ENCODE results near the gene YBX2. TPM values are rescaled to one million over a fixed set of nuclear protein-coding genes. Genes with fewer than 3 reads are reported as not detected.
"Not testable (repeated sequence)": the region's sequence is repeated elsewhere in the genome, so short reads cannot be mapped to it uniquely, and the experiment has no call there.

YBX2 gene
- total RNA-seq, 1 experiment from 2014 or later = 0.24 TPM

DNA sequence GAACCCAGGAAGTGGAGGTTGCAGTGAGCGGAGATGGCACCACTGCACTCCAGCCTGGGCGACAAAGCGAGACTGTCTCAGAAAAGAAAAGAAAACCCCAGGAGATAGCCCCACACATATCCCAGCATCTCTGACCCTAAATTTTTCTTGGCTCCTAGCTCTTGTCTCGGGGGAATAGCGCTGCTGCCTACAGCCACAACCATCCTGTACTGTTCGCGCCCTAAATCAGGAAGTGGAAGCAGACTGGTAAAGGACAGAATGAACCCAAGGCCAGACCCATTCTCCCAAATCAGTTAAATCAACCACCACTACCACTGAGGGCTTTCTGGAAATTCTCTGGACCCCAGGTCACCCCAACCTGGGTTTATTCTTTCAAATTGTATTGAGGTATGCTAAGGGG, 44.6 kb downstream of the YBX2 start:
- intact Hi-C loops (cut with micrococcal nuclease; ENCODE audit: unreplicated experiment) = no loop called here
- Mint-ChIP-seq H3K27ac (ENCODE audit: unreplicated experiment) (peak overlapping the region; percentile 84), H3K4me1 (ENCODE audit: low read depth, unreplicated experiment) (peaks cover 27% of the 10 kb centered on the region), H3K4me3 (ENCODE audit: low read depth, unreplicated experiment) (peak overlapping the region; percentile 73), H3K36me3 (ENCODE audit: insufficient read depth, unreplicated experiment) (peaks cover 68% of the 10 kb centered on the region), H3K9me3 (ENCODE audit: low read depth, unreplicated experiment) (no peaks in the 10 kb centered on the region), H3K27me3 (ENCODE audit: unreplicated experiment) (no peaks in the 10 kb centered on the region)
- BruUV-seq (replicated peaks) = no TSS peak
- DNase-seq = no peak
- TF ChIP-seq CTCF (IDR thresholded peaks at IDR 0.05; ENCODE audit: unreplicated experiment) = no peak
- CTCF ChIA-PET = no interaction called here

- CTCF ChIA-PET = no interaction called here
- DNase-seq = no peak
- Mint-ChIP-seq H3K27me3 (ENCODE audit: unreplicated experiment) (no peaks in the 10 kb centered on the region), H3K36me3 (ENCODE audit: insufficient read depth, unreplicated experiment) (peaks cover 62% of the 10 kb centered on the region), H3K4me1 (ENCODE audit: low read depth, unreplicated experiment) (peaks cover 27% of the 10 kb centered on the region), H3K9me3 (ENCODE audit: low read depth, unreplicated experiment) (no peaks in the 10 kb centered on the region), H3K27ac (ENCODE audit: unreplicated experiment) (peak overlapping the region; percentile 27), H3K4me3 (ENCODE audit: low read depth, unreplicated experiment) (peak overlapping the region; percentile 73)
- no TSS peak for BruUV-seq (replicated peaks)
- intact Hi-C loops (cut with micrococcal nuclease; ENCODE audit: unreplicated experiment) = no loop called here
- TF ChIP-seq CTCF (IDR thresholded peaks at IDR 0.05; ENCODE audit: unreplicated experiment) = no peak
These were observed 45.2 kb downstream of the YBX2 start for GRCh38 chr17:7249214-7249613.

GRCh38 chr17:7248796-7249195, 45.6 kb downstream of the YBX2 start:
- Mint-ChIP-seq H3K9me3 (ENCODE audit: low read depth, unreplicated experiment) (no peaks in the 10 kb centered on the region), H3K4me3 (ENCODE audit: low read depth, unreplicated experiment) (peak overlapping the region; percentile 73), H3K36me3 (ENCODE audit: insufficient read depth, unreplicated experiment) (peaks cover 57% of the 10 kb centered on the region), H3K27ac (ENCODE audit: unreplicated experiment) (peak overlapping the region; percentile 27), H3K27me3 (ENCODE audit: unreplicated experiment) (no peaks in the 10 kb centered on the region), H3K4me1 (ENCODE audit: low read depth, unreplicated experiment) (peaks cover 27% of the 10 kb centered on the region)
- DNase-seq = no peak
- CTCF ChIA-PET = no interaction called here
- BruUV-seq (replicated peaks) = no TSS peak
- no peak for TF ChIP-seq CTCF (IDR thresholded peaks at IDR 0.05; ENCODE audit: unreplicated experiment)
- intact Hi-C loops (cut with micrococcal nuclease; ENCODE audit: unreplicated experiment) = no loop called here

DNA sequence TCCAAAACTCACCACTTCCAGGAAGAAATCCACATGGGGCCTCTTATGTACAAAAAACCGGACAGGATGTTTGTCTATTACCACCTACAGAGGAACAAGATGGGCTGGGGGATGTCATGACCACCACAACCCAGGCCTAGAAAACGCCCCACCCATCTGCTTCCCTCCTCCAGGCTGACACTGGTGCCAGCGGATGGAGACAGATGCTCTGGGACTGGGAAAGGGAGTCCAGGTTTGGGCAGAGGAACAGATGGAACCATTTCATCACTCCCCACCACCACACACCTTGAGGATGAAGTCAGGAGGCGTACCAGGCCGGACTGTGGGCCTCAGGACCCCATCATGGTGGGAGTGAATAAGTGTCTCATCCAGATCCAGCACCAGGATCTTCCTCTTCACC, 47.7 kb downstream of the YBX2 start:
- H3K4me3 Mint-ChIP-seq (ENCODE audit: low read depth, unreplicated experiment) = no peak overlapping the region
- H3K27me3 Mint-ChIP-seq (ENCODE audit: unreplicated experiment) = no peaks in the 10 kb centered on the region
- intact Hi-C loops (cut with micrococcal nuclease; ENCODE audit: unreplicated experiment) = no loop called here
- no peak for TF ChIP-seq CTCF (IDR thresholded peaks at IDR 0.05; ENCODE audit: unreplicated experiment)
- BruUV-seq (replicated peaks) = no TSS peak
- H3K4me1 Mint-ChIP-seq (ENCODE audit: low read depth, unreplicated experiment) = peaks cover 25% of the 10 kb centered on the region
- peaks cover 54% of the 10 kb centered on the region for H3K36me3 Mint-ChIP-seq (ENCODE audit: insufficient read depth, unreplicated experiment)
- CTCF ChIA-PET = no interaction called here
- DNase-seq = no peak
- H3K9me3 Mint-ChIP-seq (ENCODE audit: low read depth, unreplicated experiment) = no peaks in the 10 kb centered on the region
- H3K27ac Mint-ChIP-seq (ENCODE audit: unreplicated experiment) = peak overlapping the region; percentile 58

DNA sequence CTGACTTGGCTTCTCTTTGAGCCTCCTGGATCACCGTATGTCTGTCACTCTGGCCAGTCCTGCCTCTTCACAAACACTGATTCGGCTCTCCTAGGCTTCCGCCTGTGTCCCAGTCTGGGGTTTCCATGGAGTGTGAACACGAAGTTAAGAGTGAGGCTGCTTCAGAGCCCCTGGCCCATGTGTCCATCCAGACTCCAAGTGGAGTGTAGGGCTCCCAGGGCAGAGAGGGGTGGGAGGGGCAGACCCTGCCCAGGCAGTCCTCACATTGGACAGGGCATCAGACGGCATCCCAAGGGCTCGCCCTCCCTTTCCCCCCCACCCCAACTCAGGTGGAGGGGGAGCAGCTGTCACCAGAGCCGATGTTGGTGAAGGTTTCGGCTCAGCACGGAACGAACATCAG, 50.6 kb downstream of the YBX2 start:
- H3K27ac Mint-ChIP-seq (ENCODE audit: unreplicated experiment) = peak overlapping the region; percentile 99

More for the DNA sequence above, 50.6 kb downstream of the YBX2 start:
- CTCF ChIA-PET; BruUV-seq (replicated peaks); intact Hi-C loops (cut with micrococcal nuclease; ENCODE audit: unreplicated experiment); DNase-seq; H3K9me3 Mint-ChIP-seq (ENCODE audit: low read depth, unreplicated experiment); H3K27me3 Mint-ChIP-seq (ENCODE audit: unreplicated experiment): not testable (repeated sequence)
- Mint-ChIP-seq H3K4me1 (ENCODE audit: low read depth, unreplicated experiment) (peaks cover 29% of the 10 kb centered on the region), H3K36me3 (ENCODE audit: insufficient read depth, unreplicated experiment) (peaks cover 62% of the 10 kb centered on the region), H3K4me3 (ENCODE audit: low read depth, unreplicated experiment) (peak overlapping the region; percentile 94)

Measured in Calu3 (cell line).